Measurements from ENCODE around the gene GALNT12. TPM values are rescaled to one million over a fixed set of nuclear protein-coding genes. Genes with fewer than 3 reads are reported as not detected.

Gene GALNT12
- total RNA-seq, 1 donor from 2014 or later, result 1.2 TPM

Other genes starting within 250 kb of the GALNT12 start
- gene GABBR2, start 98.7 kb upstream of the GALNT12 start, total RNA-seq, result 13.7 and 23.3 TPM in 2 replicates
- 13.3 and 13.5 TPM in 2 replicates for gene ANKS6, start 11.1 kb upstream of the GALNT12 start, total RNA-seq
- not detected in 2 replicates for gene COL15A1, start 136.2 kb downstream of the GALNT12 start, total RNA-seq